D341Med (cell line): ENCODE results near the gene GRK4.
"Not testable (repeated sequence)": the region's sequence is repeated elsewhere in the genome, so short reads cannot be mapped to it uniquely, and the experiment has no call there.

ENCODE experiments used
- DNase-seq: peaks from one replicate; pipeline ENCODE4 v3.0.0; 2012; ENCODE audit warnings: low spot score

The GRK4 gene

GRCh38 chr4:2961811-2962441, 1.4 kb upstream of the GRK4 start:
- no peak for DNase-seq

GRCh38 chr4:2962614-2963174, 677 bp upstream of the GRK4 start:
- DNase-seq: no peak

- DNase-seq: no peak
Observed at GRCh38 chr4:2963966-2964471, 648 bp downstream of the GRK4 start.

- DNase-seq: no peak
Observed at GRCh38 chr4:2964706-2965258, 1.4 kb downstream of the GRK4 start.

GRCh38 chr4:2965262-2965661, 1.9 kb downstream of the GRK4 start:
- no peak for DNase-seq

GRCh38 chr4:2968381-2968780, 5.0 kb downstream of the GRK4 start:
- no peak for DNase-seq

GRCh38 chr4:2971275-2971674, 7.9 kb downstream of the GRK4 start:
- DNase-seq: no peak

- no peak for DNase-seq
Observed at GRCh38 chr4:2977211-2978088, 14.1 kb downstream of the GRK4 start.

- no peak for DNase-seq
Observed at GRCh38 chr4:2981256-2981819, 18.0 kb downstream of the GRK4 start.

GRCh38 chr4:2982012-2982411, 18.6 kb downstream of the GRK4 start:
- no peak for DNase-seq

- not testable (repeated sequence) for DNase-seq
Observed at GRCh38 chr4:2983715-2984114, 20.3 kb downstream of the GRK4 start.

GRCh38 chr4:2991243-2991642, 27.9 kb downstream of the GRK4 start:
- no peak for DNase-seq

- DNase-seq: no peak
Observed at GRCh38 chr4:2994917-2995316, 31.5 kb downstream of the GRK4 start.

GRCh38 chr4:2995546-2996265, 32.3 kb downstream of the GRK4 start:
- DNase-seq: no peak

GRCh38 chr4:2996415-2996814, 33.0 kb downstream of the GRK4 start:
- DNase-seq: no peak

GRCh38 chr4:3007724-3008123, 44.4 kb downstream of the GRK4 start:
- DNase-seq: no peak

- no peak for DNase-seq
Observed at GRCh38 chr4:3009422-3009821, 46.1 kb downstream of the GRK4 start.

GRCh38 chr4:3010577-3010976, 47.2 kb downstream of the GRK4 start:
- no peak for DNase-seq

GRCh38 chr4:3010998-3011397, 47.6 kb downstream of the GRK4 start:
- no peak for DNase-seq

GRCh38 chr4:3011456-3012220, 48.3 kb downstream of the GRK4 start:
- no peak for DNase-seq

- DNase-seq: no peak
Observed at GRCh38 chr4:3013323-3013722, 50.0 kb downstream of the GRK4 start.
